Left lung (tissue), 10 donors: ENCODE results near the gene HTRA1. TPM values are rescaled to one million over a fixed set of nuclear protein-coding genes. Genes with fewer than 3 reads are reported as not detected.

ENCODE experiments used
- ATAC-seq: fragments of 200-7000 bp; cut with Tn5 transposase; one replicate; pipeline ENCODE4 v1.9.1; 2020; ENCODE audit warnings: moderate library complexity
- DNase-seq, 4 donors: peaks; one replicate each; pipeline ENCODE4 v3.0.0-alpha.2; 2013 to 2020
- H3K27ac ChIP-seq, 2 donors: fragments of 200-600 bp; sonication (generic) in 1 of 2; one replicate each; pipeline versions ENCODE4 v1.5.0 to v1.8.0; 2020 to 2021
- H3K27me3 ChIP-seq, 2 donors: fragments of 200-600 bp; sonication (generic) in 1 of 2; one replicate each; pipeline versions ENCODE4 v1.5.0 to v1.8.0; 2020 to 2021
- H3K36me3 ChIP-seq, 2 donors: fragments of 200-600 bp; sonication (generic) in 1 of 2; one replicate each; pipeline versions ENCODE4 v1.5.0 to v1.8.0; 2020 to 2021
- H3K4me1 ChIP-seq, 2 donors: fragments of 200-600 bp; one replicate each; pipeline ENCODE4 v1.8.0; 2021
- H3K4me3 ChIP-seq, 2 donors: fragments of 200-600 bp; sonication (generic) in 1 of 2; one replicate each; pipeline versions ENCODE4 v1.5.0 to v1.8.0; 2020 to 2021; ENCODE audit warnings: mild to moderate bottlenecking in 1 of 2
- H3K9me3 ChIP-seq, 2 donors: fragments of 200-600 bp; sonication (generic) in 1 of 2; one replicate each; pipeline versions ENCODE4 v1.5.0 to v1.8.0; 2020 to 2021
- CTCF ChIP-seq, 2 donors: fragments of 200-600 bp; sonication (generic) in 1 of 2; IDR thresholded peaks; one replicate each; pipeline versions ENCODE4 v1.5.0 to v1.8.0; 2021; ENCODE audit warnings: antibody characterized with exemption in 2 of 2
- intact Hi-C, 2 donors: fragments of 100-400 bp; cut with DNase I; formaldehyde crosslinking; loops; one replicate each; pipeline versions ENCODE4 v1.11.2 to v1.14.2; 2022
- polyA plus RNA-seq, 6 donors: library from polyadenylated mRNA; unstranded; fragments of 120-200 nt; gene quantifications; one replicate each; pipeline ENCODE4 v1.2.1, GENCODE V29; 2013; ENCODE audit not compliant: insufficient read length in 6 of 6
- total RNA-seq, 2 donors: library from RNA; stranded (reverse); fragmentation: NEBNext Ultra II Directional; extraction: Animal tissue kit (Norgen Biotek cat#: 25700); gene quantifications; one replicate each; pipeline ENCODE4 v1.2.1, GENCODE V29; 2021
- donor health status: DM: no; HTN: yes; CAD: no.
- donor health status: DM: no; HTN: no; CAD: no.

The HTRA1 gene
- total and polyA plus RNA-seq, 8 donors, result 51.3 to 124 (median 73.0) TPM

GRCh38 chr10:122419876-122420623, 41.3 kb upstream of the HTRA1 start:
- no peak for TF ChIP-seq CTCF (IDR thresholded peaks at IDR 0.05)
- intact Hi-C loops, result no loop called here
- Histone ChIP-seq H3K4me3 (no peak overlapping the region), H3K27ac (no peak overlapping the region), H3K27me3 (no peaks in the 10 kb centered on the region), H3K4me1 (peaks cover 0 to 36% of the 10 kb centered on the region in 2 donors), H3K36me3 (no peaks in the 10 kb centered on the region), H3K9me3 (no peaks in the 10 kb centered on the region)
- peak in 1 of 4 donors; percentile 26 for DNase-seq
- ATAC-seq, result no peak

- Histone ChIP-seq H3K4me3 (no peak overlapping the region), H3K27me3 (no peaks in the 10 kb centered on the region), H3K36me3 (no peaks in the 10 kb centered on the region), H3K4me1 (peaks cover 0 to 36% of the 10 kb centered on the region in 2 donors), H3K27ac (peak overlapping the region in 1 of 2 donors; percentile 24), H3K9me3 (no peaks in the 10 kb centered on the region)
- DNase-seq, result no peak
- intact Hi-C loops, result no loop called here
- ATAC-seq, result no peak
- TF ChIP-seq CTCF (IDR thresholded peaks at IDR 0.05), result no peak
Measured at GRCh38 chr10:122420624-122421007, 40.7 kb upstream of the HTRA1 start.

GRCh38 chr10:122421054-122421625, 40.2 kb upstream of the HTRA1 start:
- no peaks in the 10 kb centered on the region for H3K27me3 ChIP-seq
- no peaks in the 10 kb centered on the region for H3K9me3 ChIP-seq
- no peak overlapping the region for H3K4me3 ChIP-seq
- peak overlapping the region in 1 of 2 donors; percentile 24 for H3K27ac ChIP-seq
- intact Hi-C loops, result no loop called here
- no peak for TF ChIP-seq CTCF (IDR thresholded peaks at IDR 0.05)
- DNase-seq, result no peak
- H3K36me3 ChIP-seq, result no peaks in the 10 kb centered on the region
- peaks cover 0 to 36% of the 10 kb centered on the region in 2 donors for H3K4me1 ChIP-seq
- ATAC-seq, result no peak

GRCh38 chr10:122421742-122422141, 39.6 kb upstream of the HTRA1 start:
- DNase-seq (no peak), ATAC-seq (peak; percentile 13)
- Histone ChIP-seq H3K9me3 (no peaks in the 10 kb centered on the region), H3K27ac (no peak overlapping the region), H3K4me1 (peaks cover 0 to 33% of the 10 kb centered on the region in 2 donors), H3K27me3 (no peaks in the 10 kb centered on the region), H3K36me3 (no peaks in the 10 kb centered on the region), H3K4me3 (no peak overlapping the region)
- TF ChIP-seq CTCF (IDR thresholded peaks at IDR 0.05), result no peak
- intact Hi-C loops, result no loop called here

- Histone ChIP-seq H3K4me3 (no peak overlapping the region), H3K36me3 (no peaks in the 10 kb centered on the region), H3K4me1 (peaks cover 0 to 26% of the 10 kb centered on the region in 2 donors), H3K27me3 (no peaks in the 10 kb centered on the region), H3K9me3 (no peaks in the 10 kb centered on the region), H3K27ac (no peak overlapping the region)
- TF ChIP-seq CTCF (IDR thresholded peaks at IDR 0.05), result no peak
- intact Hi-C loops, result no loop called here
- no peak for ATAC-seq
- DNase-seq, result no peak
Measured at GRCh38 chr10:122422266-122422989, 38.9 kb upstream of the HTRA1 start.
